ENCODE data around the gene THSD4.

- no peak for TF ChIP-seq CTCF (conservative IDR thresholded peaks at IDR 0.05; ENCODE audit: low read depth, low read length)
- TF ChIP-seq USF2 (IDR thresholded peaks at IDR 0.05; ENCODE audit: low read depth, low read length) = no peak
- TF ChIP-seq MAFK (IDR thresholded peaks at IDR 0.05; ENCODE audit: low read depth, low read length) = no peak
- no peak for TF ChIP-seq RCOR1 (IDR thresholded peaks at IDR 0.05; ENCODE audit: insufficient replicate concordance, low read length)
- no peak for TF ChIP-seq RFX5 (IDR thresholded peaks at IDR 0.05; ENCODE audit: low read depth, low read length)
- TF ChIP-seq FOS (IDR thresholded peaks at IDR 0.05; ENCODE audit: low read depth, low read length) = no peak
- no peak for TF ChIP-seq POLR2A (IDR thresholded peaks at IDR 0.05; ENCODE audit: low read depth, low read length)
Measured at GRCh38 chr15:71111181-71111565, 4.1 kb upstream of the THSD4 start.

All from IMR-90 (cell line).